HFFc6 (cell line): ENCODE measurements around the gene ZMAT5. TPM values are rescaled to one million over a fixed set of nuclear protein-coding genes. Genes with fewer than 3 reads are reported as not detected.
A peak's percentile ranks its signal among the peaks of the same experiment; 100 is the strongest.

Experiments used
- DNase-seq: peaks from one replicate; pipeline ENCODE4 v3.0.0-alpha.2; 2018
- H3K27ac Mint-ChIP-seq: 2 replicates; pipeline ENCODE4 v1.8.0; 2020; ENCODE audit warnings: mild to moderate bottlenecking, mixed read lengths
- H3K27me3 Mint-ChIP-seq: 2 replicates; pipeline ENCODE4 v1.8.0; 2021; ENCODE audit warnings: mild to moderate bottlenecking, moderate library complexity, mixed read lengths; ENCODE audit not compliant: insufficient read depth
- H3K36me3 Mint-ChIP-seq: 2 replicates; pipeline ENCODE4 v1.8.0; 2021; ENCODE audit warnings: low read depth, mixed read lengths
- H3K4me1 Mint-ChIP-seq: 2 replicates; pipeline ENCODE4 v1.8.0; 2020; ENCODE audit warnings: low read depth, mixed read lengths
- H3K4me3 Mint-ChIP-seq: 2 replicates; pipeline ENCODE4 v1.8.0; 2020; ENCODE audit warnings: mild to moderate bottlenecking, moderate library complexity, mixed read lengths
- H3K9me3 Mint-ChIP-seq: 2 replicates; pipeline ENCODE4 v1.8.0; 2020; ENCODE audit warnings: mild to moderate bottlenecking, mixed read lengths
- long read RNA-seq: library from polyadenylated mRNA; unstranded; transcript quantifications from one replicate; pipeline ENCODE4 v2.0.0, GENCODE V29; 2019
- total RNA-seq, 6 experiments: library from RNA; stranded (reverse); fragmentation: NEBNext Ultra II Directional; extraction: Animal tissue kit (Norgen Biotek cat#: 25700); gene quantifications; 2 replicates in 1 of 6; 3 replicates in 5 of 6; pipeline ENCODE4 v1.2.3, GENCODE V29; 2021
- TF ChIP-seq, protein P1 (sequence below): fragments of 200-600 bp; sonication (generic); IDR thresholded peaks from 2 replicates; pipeline ENCODE4 v1.5.0; 2021; ENCODE audit warnings: antibody characterized with exemption, mild to moderate bottlenecking

Gene ZMAT5, protein sequence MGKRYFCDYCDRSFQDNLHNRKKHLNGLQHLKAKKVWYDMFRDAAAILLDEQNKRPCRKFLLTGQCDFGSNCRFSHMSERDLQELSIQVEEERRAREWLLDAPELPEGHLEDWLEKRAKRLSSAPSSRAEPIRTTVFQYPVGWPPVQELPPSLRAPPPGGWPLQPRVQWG
- 10 to 100 TPM; 24.9 to 28.6 (median 26.1) TPM for total RNA-seq
- long read RNA-seq, transcript ZMAT5-201 (6 exons, 899 nt), result major isoform, 10 of 32 reads
- long read RNA-seq, partial matches to known transcripts, result 3 of 32 reads
- long read RNA-seq, other reads (novel, unspliced or antisense), result 19 of 32 reads

DNA sequence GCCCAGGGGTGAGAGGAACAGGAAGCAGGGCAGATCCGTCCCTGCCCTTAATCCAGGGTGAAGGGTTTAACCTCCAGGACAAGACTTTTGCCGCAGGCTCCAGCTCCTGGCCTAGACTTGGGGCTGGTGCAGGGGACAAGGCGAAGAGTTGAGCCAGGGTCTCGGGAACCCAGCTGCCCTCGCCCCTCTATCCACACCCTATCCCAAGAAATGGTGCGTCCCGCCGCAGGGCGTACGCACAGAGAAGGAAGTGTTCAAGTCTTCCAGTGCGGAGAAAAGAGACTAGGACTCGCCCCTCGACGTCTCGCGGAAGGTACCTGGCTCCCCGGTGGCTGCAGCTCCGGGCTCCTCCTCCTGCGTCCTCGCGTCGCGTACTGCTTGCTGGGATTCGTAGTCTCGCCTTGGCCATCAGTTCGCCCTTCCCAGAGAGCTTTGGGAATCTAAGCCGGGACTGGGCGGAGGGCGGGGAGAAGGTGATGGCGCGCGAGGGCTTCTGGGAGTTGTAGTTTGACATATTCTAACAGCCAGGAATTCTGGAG lies at the start of gene ZMAT5:
TSS of gene ZMAT5 (minus strand) at position 376 of the 539 bp plus-strand sequence. CDS start 18,463 bp downstream, outside the sequence.
- DNase-seq, result peak; percentile 97
- Mint-ChIP-seq H3K36me3 (peaks cover 11% of the 10 kb centered on the region; the same call in 1 of the 2 replicates), H3K27me3 (no peaks in the 10 kb centered on the region; the same call in 1 of the 2 replicates), H3K4me1 (peaks cover 28% of the 10 kb centered on the region), H3K27ac (peak within 1 kb of the TSS; percentile 95), H3K9me3 (no peaks in the 10 kb centered on the region), H3K4me3 (peak within 1 kb of the TSS; percentile 100)
- TF ChIP-seq, protein P1, sequence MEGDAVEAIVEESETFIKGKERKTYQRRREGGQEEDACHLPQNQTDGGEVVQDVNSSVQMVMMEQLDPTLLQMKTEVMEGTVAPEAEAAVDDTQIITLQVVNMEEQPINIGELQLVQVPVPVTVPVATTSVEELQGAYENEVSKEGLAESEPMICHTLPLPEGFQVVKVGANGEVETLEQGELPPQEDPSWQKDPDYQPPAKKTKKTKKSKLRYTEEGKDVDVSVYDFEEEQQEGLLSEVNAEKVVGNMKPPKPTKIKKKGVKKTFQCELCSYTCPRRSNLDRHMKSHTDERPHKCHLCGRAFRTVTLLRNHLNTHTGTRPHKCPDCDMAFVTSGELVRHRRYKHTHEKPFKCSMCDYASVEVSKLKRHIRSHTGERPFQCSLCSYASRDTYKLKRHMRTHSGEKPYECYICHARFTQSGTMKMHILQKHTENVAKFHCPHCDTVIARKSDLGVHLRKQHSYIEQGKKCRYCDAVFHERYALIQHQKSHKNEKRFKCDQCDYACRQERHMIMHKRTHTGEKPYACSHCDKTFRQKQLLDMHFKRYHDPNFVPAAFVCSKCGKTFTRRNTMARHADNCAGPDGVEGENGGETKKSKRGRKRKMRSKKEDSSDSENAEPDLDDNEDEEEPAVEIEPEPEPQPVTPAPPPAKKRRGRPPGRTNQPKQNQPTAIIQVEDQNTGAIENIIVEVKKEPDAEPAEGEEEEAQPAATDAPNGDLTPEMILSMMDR, result no peak

DNA sequence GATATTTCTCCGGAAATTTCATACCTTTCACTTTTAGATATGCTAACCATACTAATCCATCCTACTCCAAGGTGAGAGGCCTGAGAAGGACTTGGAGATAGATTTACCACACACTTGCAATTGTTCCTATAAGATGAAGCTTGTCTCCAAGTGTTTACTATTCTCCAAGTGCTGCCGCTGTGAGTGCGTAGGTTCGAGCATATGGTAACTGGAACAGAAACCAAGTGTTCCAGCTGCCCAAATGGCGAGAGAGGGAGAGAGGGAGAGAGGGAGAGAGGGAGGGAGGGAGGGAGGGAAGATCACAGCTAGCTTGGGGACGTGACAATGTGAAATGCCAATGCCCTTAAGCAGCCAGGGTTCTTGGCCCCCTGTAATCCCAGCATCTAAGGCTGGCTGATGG lies 49.7 kb upstream of the ZMAT5 start:
- TF ChIP-seq, protein P1, result no peak
- Mint-ChIP-seq H3K36me3 (peaks cover 30% of the 10 kb centered on the region), H3K4me3 (no peak overlapping the region)

DNA sequence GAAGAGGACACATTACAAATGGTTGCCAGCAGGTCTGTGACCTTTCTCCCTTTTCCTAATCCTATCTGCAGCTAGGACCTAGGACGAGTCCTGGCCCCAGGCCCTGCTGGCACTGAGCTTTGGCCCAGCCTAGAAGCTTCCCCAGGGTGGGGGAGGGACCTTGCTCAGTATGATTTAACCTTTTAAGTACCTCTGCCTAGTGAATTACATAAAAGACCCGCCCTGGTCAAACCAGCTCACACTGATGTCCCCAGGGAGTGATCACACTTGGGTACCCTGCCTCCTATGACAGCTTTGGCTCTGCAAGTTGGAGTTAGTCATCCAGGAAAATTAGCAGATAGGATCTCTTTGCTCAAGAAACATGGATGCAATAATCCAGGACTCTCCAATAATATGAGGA lies 49.3 kb upstream of the ZMAT5 start:
- H3K36me3 Mint-ChIP-seq, result peaks cover 29% of the 10 kb centered on the region
- no peak overlapping the region for H3K4me3 Mint-ChIP-seq
- peaks cover 28% of the 10 kb centered on the region for H3K4me1 Mint-ChIP-seq
- TF ChIP-seq, protein P1, result no peak
- no peaks in the 10 kb centered on the region for H3K9me3 Mint-ChIP-seq
- H3K27me3 Mint-ChIP-seq, result peaks cover 3% of the 10 kb centered on the region
- no peak for DNase-seq
- H3K27ac Mint-ChIP-seq, result no peak overlapping the region

More for the DNA sequence above, 49.7 kb upstream of the ZMAT5 start:
- Mint-ChIP-seq H3K4me1 (peaks cover 32% of the 10 kb centered on the region), H3K9me3 (no peaks in the 10 kb centered on the region), H3K27me3 (peaks cover 3% of the 10 kb centered on the region), H3K27ac (no peak overlapping the region)
- no peak for DNase-seq

DNA sequence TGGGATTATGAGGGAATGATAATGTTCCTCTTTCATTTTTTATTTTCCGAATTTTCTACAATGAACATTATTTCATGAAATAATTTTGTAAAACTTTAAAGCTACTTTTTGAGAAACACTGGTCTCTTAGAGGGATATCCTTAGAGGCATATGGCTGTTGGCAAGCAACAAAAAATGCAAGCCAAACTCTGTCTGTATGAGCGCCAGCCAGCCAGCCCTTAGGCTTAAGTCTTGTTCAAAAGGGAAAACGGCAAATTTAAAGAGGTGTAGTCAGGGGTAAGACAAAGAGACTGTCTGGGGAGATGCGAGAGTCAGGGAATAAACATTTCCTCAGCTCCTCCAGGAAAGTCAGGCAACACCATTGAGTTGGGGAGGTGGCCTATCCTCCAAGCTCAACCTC lies 48.8 kb upstream of the ZMAT5 start:
- Mint-ChIP-seq H3K27ac (no peak overlapping the region), H3K9me3 (no peaks in the 10 kb centered on the region), H3K4me1 (peaks cover 24% of the 10 kb centered on the region; the same call in 1 of the 2 replicates), H3K4me3 (no peak overlapping the region), H3K27me3 (peaks cover 3% of the 10 kb centered on the region), H3K36me3 (peaks cover 31% of the 10 kb centered on the region)
- TF ChIP-seq, protein P1, result no peak
- DNase-seq, result no peak

DNA sequence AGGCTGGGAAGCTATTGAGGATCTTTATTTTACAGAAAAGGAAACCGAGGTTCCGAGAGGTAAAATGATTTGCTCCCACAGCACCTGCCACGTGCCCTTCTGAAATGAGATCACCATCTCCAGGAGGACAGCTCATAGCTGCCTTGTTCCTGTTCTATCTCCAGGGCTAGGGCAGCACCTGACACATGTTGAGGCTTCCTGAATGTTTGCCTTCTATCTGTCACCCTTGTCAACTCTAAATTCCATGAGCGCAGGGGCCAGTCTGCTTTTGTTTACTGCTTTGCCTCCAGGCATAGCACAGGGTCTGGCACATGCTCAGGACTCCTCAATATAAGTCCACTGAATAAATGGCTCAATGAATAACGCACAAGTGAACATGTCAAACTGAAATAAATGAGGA lies 47.2 kb upstream of the ZMAT5 start:
- TF ChIP-seq, protein P1, result no peak
- DNase-seq, result no peak
- Mint-ChIP-seq H3K9me3 (no peaks in the 10 kb centered on the region), H3K27me3 (peaks cover 3% of the 10 kb centered on the region; the same call in 1 of the 2 replicates), H3K4me1 (peaks cover 24% of the 10 kb centered on the region; the same call in 1 of the 2 replicates), H3K27ac (no peak overlapping the region), H3K4me3 (no peak overlapping the region), H3K36me3 (peaks cover 31% of the 10 kb centered on the region)
